Stimulated activated CD4-positive, alpha-beta T cell treated with anti-CD3 and anti-CD28 coated beads, Interleukin-4, amount 100 ng/mL, for 1 hour (primary cell): ENCODE results near the gene RASGRF2.
"Not testable (repeated sequence)": the region's sequence is repeated elsewhere in the genome, so short reads cannot be mapped to it uniquely, and the experiment has no call there.

ENCODE experiments used
- DNase-seq: peaks from one replicate; pipeline ENCODE4 v3.0.0-alpha.2; 2020

Gene RASGRF2

GRCh38 chr5:81247441-81247972 lies 287.3 kb downstream of the RASGRF2 start:
- DNase-seq = no peak

GRCh38 chr5:81249240-81249639 lies 289.1 kb downstream of the RASGRF2 start:
- DNase-seq = no peak

- DNase-seq = no peak
Observed at GRCh38 chr5:81250004-81250403, 289.8 kb downstream of the RASGRF2 start.

- no peak for DNase-seq
Observed at GRCh38 chr5:81251922-81252321, 291.8 kb downstream of the RASGRF2 start.

GRCh38 chr5:81252904-81253303 lies 292.7 kb downstream of the RASGRF2 start:
- DNase-seq = no peak

- no peak for DNase-seq
Observed at GRCh38 chr5:81253875-81254274, 293.7 kb downstream of the RASGRF2 start.

DNA sequence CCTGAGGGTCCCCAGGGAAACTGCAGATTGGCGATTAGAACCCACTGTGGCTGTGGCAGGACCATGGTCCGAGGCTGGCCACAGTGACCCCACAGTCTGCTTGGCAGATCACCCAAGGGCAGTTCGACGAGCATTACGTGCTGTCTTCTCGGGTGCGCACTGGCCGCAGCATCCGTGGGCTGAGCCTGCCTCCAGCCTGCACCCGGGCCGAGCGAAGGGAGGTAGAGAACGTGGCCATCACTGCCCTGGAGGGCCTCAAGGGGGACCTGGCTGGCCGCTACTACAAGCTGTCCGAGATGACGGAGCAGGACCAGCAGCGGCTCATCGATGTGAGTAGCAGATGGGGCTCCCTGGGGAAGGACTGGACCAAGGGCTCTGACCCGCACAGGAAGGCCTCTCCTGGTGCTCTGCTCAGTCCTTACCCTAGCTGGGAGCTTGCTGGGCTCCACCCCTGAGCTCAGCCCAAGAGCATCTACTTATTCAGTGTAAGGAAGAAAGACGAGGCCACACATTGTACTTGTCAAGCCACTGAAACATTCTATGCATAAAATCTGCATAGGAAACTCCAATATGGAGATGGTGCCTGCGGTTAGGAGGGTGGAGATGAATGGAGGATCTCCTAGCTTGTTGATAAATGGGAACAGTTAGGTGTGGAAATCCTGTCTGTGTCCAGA lies 294.9 kb downstream of the RASGRF2 start:
- no peak for DNase-seq

DNA sequence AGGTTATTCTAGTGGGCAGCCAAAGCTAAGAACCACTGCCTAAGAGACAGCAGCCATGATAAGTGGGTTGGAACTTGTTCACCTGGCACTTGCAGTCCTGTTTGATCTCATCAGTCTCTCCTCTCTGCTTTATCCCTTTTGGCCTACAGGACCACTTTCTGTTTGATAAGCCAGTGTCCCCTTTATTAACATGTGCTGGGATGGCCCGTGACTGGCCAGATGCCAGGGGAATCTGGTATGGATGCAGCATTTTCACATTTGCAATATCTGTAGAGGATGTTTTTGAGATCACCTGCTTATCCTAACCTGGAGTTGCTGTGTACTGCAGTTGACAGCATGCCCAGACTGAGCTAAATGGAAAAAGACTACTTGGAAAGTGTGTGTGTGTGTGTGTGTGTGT lies 296.6 kb downstream of the RASGRF2 start:
- DNase-seq = no peak

- DNase-seq = not testable (repeated sequence)
Observed at GRCh38 chr5:81262796-81263195, 302.6 kb downstream of the RASGRF2 start.

DNA sequence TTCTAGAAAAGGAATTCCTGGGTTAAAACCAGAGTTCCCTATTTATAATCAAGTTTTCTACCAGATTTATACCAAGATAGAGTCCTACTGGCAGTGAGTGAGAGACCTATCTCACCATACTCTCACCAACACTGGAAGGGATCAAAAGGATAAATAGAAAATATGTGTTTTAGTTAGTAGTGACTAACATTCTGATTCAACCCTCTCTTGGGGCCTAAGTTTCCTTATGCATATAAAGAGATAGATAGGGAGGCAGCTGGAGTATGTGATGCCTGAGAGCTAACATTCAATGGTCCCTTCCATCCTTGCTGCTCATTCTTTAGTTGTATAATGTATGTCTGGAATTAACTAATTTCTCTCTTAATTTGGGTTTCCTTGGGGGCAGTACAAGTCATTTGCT lies 304.9 kb downstream of the RASGRF2 start:
- no peak for DNase-seq

- no peak for DNase-seq
Observed at GRCh38 chr5:81268521-81269196, 308.5 kb downstream of the RASGRF2 start.

DNA sequence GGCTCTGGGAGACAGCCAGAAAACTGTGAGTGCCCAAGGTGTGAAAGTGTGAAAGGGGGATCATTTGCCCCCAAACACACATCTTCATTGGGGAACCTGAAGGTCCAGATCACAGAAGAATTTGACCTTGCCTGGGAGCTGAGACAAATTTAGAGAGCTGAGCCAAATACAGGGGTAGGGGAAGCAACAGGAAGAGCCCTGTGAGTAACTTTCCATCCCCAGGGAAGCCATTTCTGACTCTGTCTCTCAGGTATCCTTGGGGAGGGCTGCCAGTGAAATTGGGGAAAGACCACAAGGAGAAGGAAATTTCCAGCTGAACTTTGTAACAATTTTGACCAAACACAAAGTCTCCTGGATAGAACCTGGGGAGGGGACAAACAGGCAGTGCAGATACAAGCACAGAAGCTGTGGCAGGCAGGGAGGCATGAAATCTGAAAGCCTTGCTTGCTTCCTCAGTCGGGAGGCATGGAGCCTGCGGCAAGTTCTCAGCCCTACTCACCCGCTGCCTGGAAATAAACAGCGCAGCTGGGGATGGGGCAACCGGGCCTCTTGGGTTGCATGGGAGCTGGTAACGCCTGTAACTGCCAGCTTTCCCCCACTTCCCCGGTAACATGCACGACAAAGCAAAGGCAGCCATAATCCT lies 309.7 kb downstream of the RASGRF2 start:
- no peak for DNase-seq

DNA sequence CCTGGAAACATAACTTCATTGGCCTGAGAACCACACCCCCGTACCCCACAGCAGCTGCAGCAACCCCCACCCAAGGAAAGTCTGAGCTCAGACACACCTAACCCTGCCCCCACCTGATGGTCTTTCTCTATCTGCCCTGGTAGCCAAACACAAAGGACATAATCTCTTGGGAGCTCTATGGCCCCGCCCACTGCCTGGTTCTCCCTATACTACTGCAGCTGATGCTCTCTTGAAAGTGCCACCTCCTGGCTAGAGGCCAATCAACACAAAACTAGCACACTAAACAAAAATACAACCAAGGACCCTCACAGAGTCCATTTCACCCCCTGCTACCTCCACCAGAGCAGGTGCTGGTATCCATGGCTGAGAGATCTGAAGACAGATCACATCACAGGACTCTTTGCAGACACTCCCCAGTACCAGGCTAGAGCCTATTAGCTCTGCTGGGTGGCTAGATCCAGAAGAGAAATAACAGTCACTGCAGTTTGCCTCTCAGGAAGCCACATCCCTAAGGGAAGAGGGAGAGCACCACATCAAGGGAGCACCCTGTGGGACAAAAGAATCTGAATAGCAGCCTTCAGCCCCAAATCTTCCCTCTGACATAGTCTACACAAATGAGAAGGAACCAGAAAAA lies 310.3 kb downstream of the RASGRF2 start:
- not testable (repeated sequence) for DNase-seq
